HepG2 (cell line): ENCODE data around the gene PLXNB2. TPM values are rescaled to one million over a fixed set of nuclear protein-coding genes. Genes with fewer than 3 reads are reported as not detected.

Source experiments
- ERF ChIP-seq: IDR thresholded peaks from 2 replicates; pipeline ENCODE4 v1.6.1; 2018; ENCODE audit warnings: missing biosample characterization, missing genetic modification reagents
- FOXO1 ChIP-seq: sonication (generic); formaldehyde crosslinking; IDR thresholded peaks from 2 replicates; pipeline ENCODE4 v1.4.0; 2020; ENCODE audit warnings: missing genetic modification reagents
- MED1 ChIP-seq: sonication (generic); formaldehyde crosslinking; IDR thresholded peaks from 2 replicates; pipeline ENCODE4 v1.4.0; 2020; ENCODE audit warnings: missing genetic modification reagents
- MTA1 ChIP-seq: sonication (generic); formaldehyde crosslinking; IDR thresholded peaks from 2 replicates; pipeline ENCODE4 v1.4.0; 2020; ENCODE audit warnings: missing genetic modification reagents, mild to moderate bottlenecking, borderline replicate concordance
- NR2F6 ChIP-seq, 2 experiments: IDR thresholded peaks; 2 replicates each; pipeline ENCODE4 v1.6.1; 2016; ENCODE audit warnings: antibody characterized with exemption in 1 of 2, mild to moderate bottlenecking in 1 of 2
- PHF5A ChIP-seq: IDR thresholded peaks from one replicate; pipeline ENCODE4 v1.6.1; 2018; ENCODE audit warnings: low read depth, missing genetic modification reagents; ENCODE audit not compliant: unreplicated experiment
- SAP130 ChIP-seq: IDR thresholded peaks from 2 replicates; pipeline ENCODE4 v1.6.1; 2016; ENCODE audit warnings: low read depth
- U2AF1 ChIP-seq: fragments of 200-400 bp; formaldehyde crosslinking; optimal IDR thresholded peaks from 2 replicates; pipeline ENCODE3; 2017; ENCODE audit warnings: mild to moderate bottlenecking, low read depth, low read length
- ZNF224 ChIP-seq: sonication (generic); formaldehyde crosslinking; IDR thresholded peaks from 2 replicates; pipeline ENCODE4 v1.5.0; 2020; ENCODE audit warnings: mild to moderate bottlenecking, missing genetic modification reagents
- ZNF775 ChIP-seq: sonication (generic); formaldehyde crosslinking; IDR thresholded peaks from 2 replicates; pipeline ENCODE4 v1.4.0; 2020; ENCODE audit warnings: missing genetic modification reagents, mild to moderate bottlenecking, moderate library complexity, borderline replicate concordance
- ZSCAN21 ChIP-seq: sonication (generic); formaldehyde crosslinking; IDR thresholded peaks from 2 replicates; pipeline ENCODE4 v1.8.0; 2022; ENCODE audit warnings: mild to moderate bottlenecking, missing genetic modification reagents, moderate library complexity, borderline replicate concordance
- polyA plus RNA-seq, 8 experiments: library from polyadenylated mRNA; depleted of rRNA in 3 of 8; stranded (reverse) in 7 of 8; unstranded in 1 of 8; fragments of >200 nt; fragmentation: Illumina TruSeq in 4 of 8; extraction: Trizol in 4 of 8; gene quantifications; 2 replicates each; pipeline versions ENCODE4 v1.2.1 to v1.2.3, GENCODE V29; 2011 to 2016; ENCODE audit warnings: low read depth in 4 of 8, missing spikeins in 1 of 8, mixed read lengths in 1 of 8; ENCODE audit not compliant: insufficient read depth in 1 of 8
- total RNA-seq, 5 experiments: library from RNA; depleted of rRNA; stranded (reverse); fragments of >200 nt; fragmentation: Illumina TruSeq; extraction: Trizol; gene quantifications; 2 replicates each; pipeline ENCODE4 v1.2.3, GENCODE V29; 2016; ENCODE audit warnings: low read depth in 1 of 5
- TF ChIP-seq, protein P1 (sequence below): sonication (generic); formaldehyde crosslinking; IDR thresholded peaks from 2 replicates; pipeline ENCODE4 v1.4.0; 2020; ENCODE audit warnings: missing genetic modification reagents
- TF ChIP-seq, protein P2 (sequence below): sonication (generic); formaldehyde crosslinking; IDR thresholded peaks from 2 replicates; pipeline ENCODE4 v1.5.0; 2020; ENCODE audit warnings: mild to moderate bottlenecking, missing genetic modification reagents, borderline replicate concordance
- TF ChIP-seq, protein P3 (sequence below): sonication (generic); formaldehyde crosslinking; IDR thresholded peaks from 2 replicates; pipeline ENCODE4 v1.5.1; 2020; ENCODE audit warnings: mild to moderate bottlenecking, missing genetic modification reagents, moderate library complexity
- TF ChIP-seq, protein P4 (sequence below): sonication (generic); formaldehyde crosslinking; conservative IDR thresholded peaks from 2 replicates; pipeline ENCODE4 v1.4.0; 2020; ENCODE audit warnings: missing genetic modification reagents

The PLXNB2 gene
- total and polyA plus RNA-seq, 2 of the 13 experiments (the other 11 are each of a cell fraction or from before 2014, with no cell fraction given) = 32.6 to 68.9 TPM

GRCh38 chr22:50310031-50310722 is 2.7 kb upstream of the PLXNB2 start (continued):
- TF ChIP-seq, protein P1, sequence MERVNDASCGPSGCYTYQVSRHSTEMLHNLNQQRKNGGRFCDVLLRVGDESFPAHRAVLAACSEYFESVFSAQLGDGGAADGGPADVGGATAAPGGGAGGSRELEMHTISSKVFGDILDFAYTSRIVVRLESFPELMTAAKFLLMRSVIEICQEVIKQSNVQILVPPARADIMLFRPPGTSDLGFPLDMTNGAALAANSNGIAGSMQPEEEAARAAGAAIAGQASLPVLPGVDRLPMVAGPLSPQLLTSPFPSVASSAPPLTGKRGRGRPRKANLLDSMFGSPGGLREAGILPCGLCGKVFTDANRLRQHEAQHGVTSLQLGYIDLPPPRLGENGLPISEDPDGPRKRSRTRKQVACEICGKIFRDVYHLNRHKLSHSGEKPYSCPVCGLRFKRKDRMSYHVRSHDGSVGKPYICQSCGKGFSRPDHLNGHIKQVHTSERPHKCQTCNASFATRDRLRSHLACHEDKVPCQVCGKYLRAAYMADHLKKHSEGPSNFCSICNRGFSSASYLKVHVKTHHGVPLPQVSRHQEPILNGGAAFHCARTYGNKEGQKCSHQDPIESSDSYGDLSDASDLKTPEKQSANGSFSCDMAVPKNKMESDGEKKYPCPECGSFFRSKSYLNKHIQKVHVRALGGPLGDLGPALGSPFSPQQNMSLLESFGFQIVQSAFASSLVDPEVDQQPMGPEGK (CRISPR knock-in tag) = peak; percentile 55
- no peak for TF ChIP-seq NR2F6 (IDR thresholded peaks at IDR 0.05)
- TF ChIP-seq NR2F6 (CRISPR knock-in tag; IDR thresholded peaks at IDR 0.05) = peak; percentile 25; the same call in 1 of the 2 replicates
- TF ChIP-seq, protein P2, sequence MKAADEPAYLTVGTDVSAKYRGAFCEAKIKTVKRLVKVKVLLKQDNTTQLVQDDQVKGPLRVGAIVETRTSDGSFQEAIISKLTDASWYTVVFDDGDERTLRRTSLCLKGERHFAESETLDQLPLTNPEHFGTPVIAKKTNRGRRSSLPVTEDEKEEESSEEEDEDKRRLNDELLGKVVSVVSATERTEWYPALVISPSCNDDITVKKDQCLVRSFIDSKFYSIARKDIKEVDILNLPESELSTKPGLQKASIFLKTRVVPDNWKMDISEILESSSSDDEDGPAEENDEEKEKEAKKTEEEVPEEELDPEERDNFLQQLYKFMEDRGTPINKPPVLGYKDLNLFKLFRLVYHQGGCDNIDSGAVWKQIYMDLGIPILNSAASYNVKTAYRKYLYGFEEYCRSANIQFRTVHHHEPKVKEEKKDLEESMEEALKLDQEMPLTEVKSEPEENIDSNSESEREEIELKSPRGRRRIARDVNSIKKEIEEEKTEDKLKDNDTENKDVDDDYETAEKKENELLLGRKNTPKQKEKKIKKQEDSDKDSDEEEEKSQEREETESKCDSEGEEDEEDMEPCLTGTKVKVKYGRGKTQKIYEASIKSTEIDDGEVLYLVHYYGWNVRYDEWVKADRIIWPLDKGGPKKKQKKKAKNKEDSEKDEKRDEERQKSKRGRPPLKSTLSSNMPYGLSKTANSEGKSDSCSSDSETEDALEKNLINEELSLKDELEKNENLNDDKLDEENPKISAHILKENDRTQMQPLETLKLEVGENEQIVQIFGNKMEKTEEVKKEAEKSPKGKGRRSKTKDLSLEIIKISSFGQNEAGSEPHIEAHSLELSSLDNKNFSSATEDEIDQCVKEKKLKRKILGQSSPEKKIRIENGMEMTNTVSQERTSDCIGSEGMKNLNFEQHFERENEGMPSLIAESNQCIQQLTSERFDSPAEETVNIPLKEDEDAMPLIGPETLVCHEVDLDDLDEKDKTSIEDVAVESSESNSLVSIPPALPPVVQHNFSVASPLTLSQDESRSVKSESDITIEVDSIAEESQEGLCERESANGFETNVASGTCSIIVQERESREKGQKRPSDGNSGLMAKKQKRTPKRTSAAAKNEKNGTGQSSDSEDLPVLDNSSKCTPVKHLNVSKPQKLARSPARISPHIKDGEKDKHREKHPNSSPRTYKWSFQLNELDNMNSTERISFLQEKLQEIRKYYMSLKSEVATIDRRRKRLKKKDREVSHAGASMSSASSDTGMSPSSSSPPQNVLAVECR (CRISPR knock-in tag) = peak; percentile 28; the same call in 1 of the 2 replicates
- peak; percentile 51 for TF ChIP-seq SAP130 (CRISPR knock-in tag)
- peak; percentile 41 for TF ChIP-seq U2AF1
- 0 out of 2 replicates have a peak, but pooled peaks have one; percentile 17 for TF ChIP-seq ZSCAN21 (CRISPR knock-in tag)
- TF ChIP-seq, protein P3, sequence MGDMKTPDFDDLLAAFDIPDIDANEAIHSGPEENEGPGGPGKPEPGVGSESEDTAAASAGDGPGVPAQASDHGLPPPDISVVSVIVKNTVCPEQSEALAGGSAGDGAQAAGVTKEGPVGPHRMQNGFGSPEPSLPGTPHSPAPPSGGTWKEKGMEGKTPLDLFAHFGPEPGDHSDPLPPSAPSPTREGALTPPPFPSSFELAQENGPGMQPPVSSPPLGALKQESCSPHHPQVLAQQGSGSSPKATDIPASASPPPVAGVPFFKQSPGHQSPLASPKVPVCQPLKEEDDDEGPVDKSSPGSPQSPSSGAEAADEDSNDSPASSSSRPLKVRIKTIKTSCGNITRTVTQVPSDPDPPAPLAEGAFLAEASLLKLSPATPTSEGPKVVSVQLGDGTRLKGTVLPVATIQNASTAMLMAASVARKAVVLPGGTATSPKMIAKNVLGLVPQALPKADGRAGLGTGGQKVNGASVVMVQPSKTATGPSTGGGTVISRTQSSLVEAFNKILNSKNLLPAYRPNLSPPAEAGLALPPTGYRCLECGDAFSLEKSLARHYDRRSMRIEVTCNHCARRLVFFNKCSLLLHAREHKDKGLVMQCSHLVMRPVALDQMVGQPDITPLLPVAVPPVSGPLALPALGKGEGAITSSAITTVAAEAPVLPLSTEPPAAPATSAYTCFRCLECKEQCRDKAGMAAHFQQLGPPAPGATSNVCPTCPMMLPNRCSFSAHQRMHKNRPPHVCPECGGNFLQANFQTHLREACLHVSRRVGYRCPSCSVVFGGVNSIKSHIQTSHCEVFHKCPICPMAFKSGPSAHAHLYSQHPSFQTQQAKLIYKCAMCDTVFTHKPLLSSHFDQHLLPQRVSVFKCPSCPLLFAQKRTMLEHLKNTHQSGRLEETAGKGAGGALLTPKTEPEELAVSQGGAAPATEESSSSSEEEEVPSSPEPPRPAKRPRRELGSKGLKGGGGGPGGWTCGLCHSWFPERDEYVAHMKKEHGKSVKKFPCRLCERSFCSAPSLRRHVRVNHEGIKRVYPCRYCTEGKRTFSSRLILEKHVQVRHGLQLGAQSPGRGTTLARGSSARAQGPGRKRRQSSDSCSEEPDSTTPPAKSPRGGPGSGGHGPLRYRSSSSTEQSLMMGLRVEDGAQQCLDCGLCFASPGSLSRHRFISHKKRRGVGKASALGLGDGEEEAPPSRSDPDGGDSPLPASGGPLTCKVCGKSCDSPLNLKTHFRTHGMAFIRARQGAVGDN (CRISPR knock-in tag) = peak; percentile 51; the same call in 1 of the 2 replicates
- TF ChIP-seq ZNF775 (CRISPR knock-in tag) = no peak
- 0 out of 2 replicates have a peak, but pooled peaks have one; percentile 11 for TF ChIP-seq MED1
- TF ChIP-seq MTA1 (CRISPR knock-in tag) = peak; percentile 16; the same call in 1 of the 2 replicates
- TF ChIP-seq ZNF224 (CRISPR knock-in tag) = 0 out of 2 replicates have a peak, but pooled peaks have one; percentile 26
- 0 out of 2 replicates have a peak, but pooled peaks have one; percentile 9 for TF ChIP-seq ERF (CRISPR knock-in tag)
- no peak for TF ChIP-seq PHF5A (CRISPR knock-in tag)
- TF ChIP-seq, protein P4, sequence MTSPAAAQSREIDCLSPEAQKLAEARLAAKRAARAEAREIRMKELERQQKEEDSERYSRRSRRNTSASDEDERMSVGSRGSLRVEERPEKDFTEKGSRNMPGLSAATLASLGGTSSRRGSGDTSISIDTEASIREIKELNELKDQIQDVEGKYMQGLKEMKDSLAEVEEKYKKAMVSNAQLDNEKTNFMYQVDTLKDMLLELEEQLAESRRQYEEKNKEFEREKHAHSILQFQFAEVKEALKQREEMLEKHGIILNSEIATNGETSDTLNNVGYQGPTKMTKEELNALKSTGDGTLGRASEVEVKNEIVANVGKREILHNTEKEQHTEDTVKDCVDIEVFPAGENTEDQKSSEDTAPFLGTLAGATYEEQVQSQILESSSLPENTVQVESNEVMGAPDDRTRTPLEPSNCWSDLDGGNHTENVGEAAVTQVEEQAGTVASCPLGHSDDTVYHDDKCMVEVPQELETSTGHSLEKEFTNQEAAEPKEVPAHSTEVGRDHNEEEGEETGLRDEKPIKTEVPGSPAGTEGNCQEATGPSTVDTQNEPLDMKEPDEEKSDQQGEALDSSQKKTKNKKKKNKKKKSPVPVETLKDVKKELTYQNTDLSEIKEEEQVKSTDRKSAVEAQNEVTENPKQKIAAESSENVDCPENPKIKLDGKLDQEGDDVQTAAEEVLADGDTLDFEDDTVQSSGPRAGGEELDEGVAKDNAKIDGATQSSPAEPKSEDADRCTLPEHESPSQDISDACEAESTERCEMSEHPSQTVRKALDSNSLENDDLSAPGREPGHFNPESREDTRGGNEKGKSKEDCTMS (CRISPR knock-in tag) = no peak
- 0 out of 2 replicates have a peak, but pooled peaks have one; percentile 26 for TF ChIP-seq FOXO1
